ENCODE measurements around the gene FBN3.
A peak's percentile ranks its signal among the peaks of the same experiment; 100 is the strongest.

FBN3 gene

GRCh38 chr19:8148410-8149260, 757 bp downstream of the FBN3 start:
- FAIRE-seq (peak; percentile 72), DNase-seq (ENCODE audit: insufficient read length, low spot score) (no peak)

DNA sequence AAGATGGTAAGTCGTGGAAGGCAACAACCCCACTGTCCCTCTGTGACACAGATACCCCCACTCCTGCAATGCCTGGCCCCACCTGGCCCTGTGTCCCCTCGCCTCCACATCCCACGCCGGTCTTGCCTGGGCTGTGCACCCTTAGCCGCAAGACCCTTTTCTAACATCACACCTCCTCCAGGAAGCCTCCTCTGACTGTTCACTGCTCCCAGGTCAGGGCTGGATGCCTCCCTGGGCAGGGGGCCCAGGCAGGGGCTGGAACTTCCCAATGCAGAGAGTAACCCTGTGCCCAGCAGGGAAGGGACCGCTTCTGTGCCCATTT, 1.3 kb downstream of the FBN3 start:
- FAIRE-seq (no peak), DNase-seq (ENCODE audit: insufficient read length, low spot score) (no peak)

- no peak for DNase-seq (ENCODE audit: insufficient read length, low spot score)
- no peak for FAIRE-seq
These were observed 1.8 kb downstream of the FBN3 start for GRCh38 chr19:8147582-8147978.

DNA sequence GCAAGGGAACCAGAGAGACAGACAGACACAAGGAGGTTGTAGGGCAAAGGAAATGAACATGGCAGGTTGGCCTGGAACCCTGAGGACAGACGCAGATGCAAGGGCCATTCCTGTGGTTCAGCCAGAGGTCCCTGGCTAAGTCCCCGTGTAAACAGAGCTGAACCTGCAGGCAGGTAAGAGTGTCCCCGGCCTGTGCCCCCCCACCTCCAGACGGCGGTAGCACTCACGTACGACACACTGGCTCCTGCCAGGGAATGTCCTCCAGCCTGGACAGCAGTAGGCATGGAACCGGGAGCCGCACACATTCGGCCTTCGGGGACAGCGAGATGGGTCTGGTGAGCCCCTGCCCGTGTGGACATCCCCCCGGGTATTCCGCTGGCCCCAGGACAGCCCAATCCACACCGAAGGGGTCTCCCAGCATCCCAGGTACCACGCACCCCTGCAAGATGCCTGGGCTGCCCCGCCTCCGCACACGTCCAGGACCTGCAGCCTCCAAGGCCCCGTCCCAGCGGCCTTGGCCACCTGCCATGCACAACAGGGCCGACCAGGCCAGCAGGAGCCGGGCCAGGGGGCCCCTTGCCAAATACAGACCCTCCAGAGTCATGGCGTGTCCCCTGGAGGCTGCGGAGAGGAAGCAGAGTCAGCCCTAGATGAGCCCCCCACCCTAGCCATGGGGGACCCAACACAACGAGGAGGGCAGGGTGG, 2.4 kb downstream of the FBN3 start:
- DNase-seq (ENCODE audit: insufficient read length, low spot score) (no peak), FAIRE-seq (no peak)

- FAIRE-seq (no peak), DNase-seq (ENCODE audit: insufficient read length, low spot score) (no peak)
These were observed 5.0 kb downstream of the FBN3 start for GRCh38 chr19:8144273-8144995.

DNA sequence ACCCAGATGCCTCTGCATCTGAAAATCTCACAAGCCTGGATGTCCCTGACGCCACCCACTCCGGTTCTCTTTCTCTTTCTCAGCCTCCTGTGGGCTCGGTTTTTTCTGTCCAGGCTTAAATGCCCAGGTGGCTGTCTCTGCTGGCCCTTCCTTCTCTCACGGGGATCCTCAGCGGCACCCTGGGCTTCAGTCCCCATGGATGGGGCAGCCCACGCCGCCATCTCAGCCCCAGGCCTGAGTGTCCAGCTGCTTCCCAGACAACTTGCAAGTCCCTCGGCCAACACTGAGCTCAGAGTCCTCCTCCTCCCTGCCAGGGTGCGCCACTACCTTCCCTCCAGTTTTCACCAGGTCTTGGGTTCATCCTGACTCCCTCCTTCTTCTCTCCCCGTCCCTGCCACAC, 6.4 kb downstream of the FBN3 start:
- FAIRE-seq (no peak), DNase-seq (ENCODE audit: insufficient read length, low spot score) (no peak)

- no peak for FAIRE-seq
- DNase-seq (ENCODE audit: insufficient read length, low spot score), result no peak
These were observed 6.9 kb downstream of the FBN3 start for GRCh38 chr19:8142513-8142900.

DNA sequence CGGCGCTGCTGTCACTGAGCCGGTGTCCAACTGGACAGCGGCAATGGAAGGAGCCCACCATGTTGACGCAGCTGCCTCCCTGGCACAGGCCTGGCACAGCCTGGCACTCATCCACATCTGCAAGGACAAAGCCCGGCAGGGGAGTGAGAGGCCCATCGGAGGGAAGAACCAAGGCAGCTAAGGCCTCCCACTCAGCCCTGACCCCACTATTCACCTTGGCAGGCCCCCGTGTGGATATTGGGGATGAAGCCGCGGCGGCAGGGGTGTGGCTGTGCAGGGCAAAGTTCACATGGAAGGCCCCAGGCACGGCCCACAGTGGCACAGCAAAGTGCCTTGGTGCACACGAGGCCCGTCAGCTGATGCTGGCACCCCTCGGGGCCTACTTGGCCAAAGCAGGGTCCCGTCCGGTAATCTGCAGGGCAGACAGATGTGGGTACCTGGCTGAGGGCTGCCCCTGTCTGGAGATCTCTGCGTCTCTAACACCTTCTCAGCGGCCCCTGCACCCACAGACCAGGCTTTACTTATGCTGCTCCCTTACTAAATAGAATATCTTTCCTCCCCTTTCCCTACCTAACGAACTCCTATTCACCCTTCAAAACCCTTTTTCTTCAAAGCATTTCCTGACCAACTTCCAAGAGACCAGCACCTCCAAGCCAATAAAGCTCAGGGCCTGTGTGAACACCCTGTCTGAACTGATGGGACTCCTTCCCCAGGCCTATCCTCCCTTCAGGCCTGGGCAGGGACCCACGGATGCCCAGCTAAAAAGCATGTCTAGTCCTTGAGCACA, 7.5 kb downstream of the FBN3 start:
- FAIRE-seq, result no peak
- no peak for DNase-seq (ENCODE audit: insufficient read length, low spot score)

- FAIRE-seq, result no peak
These were observed 11.2 kb downstream of the FBN3 start for GRCh38 chr19:8138201-8138600.

GRCh38 chr19:8137425-8137824, 12.0 kb downstream of the FBN3 start:
- no peak for DNase-seq (ENCODE audit: insufficient read length, low spot score)
- FAIRE-seq, result no peak

More at GRCh38 chr19:8138201-8138600, 11.2 kb downstream of the FBN3 start:
- DNase-seq (ENCODE audit: insufficient read length, low spot score), result no peak

- FAIRE-seq, result no peak
These were observed 13.3 kb downstream of the FBN3 start for GRCh38 chr19:8135946-8136618.

DNA sequence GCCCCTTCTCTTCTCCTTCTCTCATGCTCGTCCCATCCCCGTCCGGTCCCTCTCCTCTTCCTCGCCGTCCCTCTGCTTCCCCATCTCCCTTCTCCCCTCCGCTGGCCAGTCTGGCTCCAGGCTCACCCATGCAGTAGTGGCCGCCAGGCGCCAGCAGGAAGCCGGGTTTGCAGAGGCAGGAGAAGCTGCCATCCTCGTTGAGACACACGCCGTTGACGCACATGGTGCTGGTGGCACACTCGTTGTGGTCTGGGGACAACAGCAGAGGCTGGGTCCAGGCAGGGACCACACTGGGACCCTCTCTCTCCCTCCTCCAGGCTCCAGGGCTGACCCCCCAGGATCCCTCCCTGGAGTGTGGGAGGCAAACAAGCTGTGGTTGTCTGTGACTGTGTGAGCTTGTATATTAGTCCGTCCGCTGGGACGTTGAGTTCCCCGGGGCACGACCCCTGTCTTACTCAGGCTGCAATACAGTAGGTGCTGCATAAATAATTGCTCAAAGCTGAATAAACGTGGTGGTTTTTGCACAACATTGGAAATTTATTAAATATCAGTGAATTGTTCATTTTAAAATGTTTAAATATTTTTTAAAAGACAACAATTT, 16.4 kb downstream of the FBN3 start:
- FAIRE-seq (no peak), DNase-seq (ENCODE audit: insufficient read length, low spot score) (no peak)

More at GRCh38 chr19:8135946-8136618, 13.3 kb downstream of the FBN3 start:
- DNase-seq (ENCODE audit: insufficient read length, low spot score), result no peak

DNA sequence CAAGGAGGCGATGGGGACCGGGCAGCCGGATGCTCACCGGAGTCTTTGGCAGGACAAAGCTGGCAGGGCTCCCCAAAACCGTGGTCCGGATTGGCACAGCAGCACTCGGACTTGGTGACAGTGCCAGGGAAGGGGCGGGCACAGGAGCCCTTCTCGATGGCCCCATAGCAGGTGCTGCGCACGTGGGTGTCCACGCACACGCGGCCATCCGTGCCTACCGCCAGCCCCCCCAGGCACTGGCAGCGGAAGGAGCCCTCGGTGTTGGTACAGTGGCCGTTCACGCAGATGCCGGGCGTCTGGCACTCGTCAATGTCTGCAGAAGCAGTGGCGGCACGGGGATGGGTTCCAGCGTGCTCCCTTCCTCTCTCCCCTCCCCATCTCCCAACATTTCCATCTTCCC, 17.9 kb downstream of the FBN3 start:
- no peak for DNase-seq (ENCODE audit: insufficient read length, low spot score)
- FAIRE-seq, result no peak

DNA sequence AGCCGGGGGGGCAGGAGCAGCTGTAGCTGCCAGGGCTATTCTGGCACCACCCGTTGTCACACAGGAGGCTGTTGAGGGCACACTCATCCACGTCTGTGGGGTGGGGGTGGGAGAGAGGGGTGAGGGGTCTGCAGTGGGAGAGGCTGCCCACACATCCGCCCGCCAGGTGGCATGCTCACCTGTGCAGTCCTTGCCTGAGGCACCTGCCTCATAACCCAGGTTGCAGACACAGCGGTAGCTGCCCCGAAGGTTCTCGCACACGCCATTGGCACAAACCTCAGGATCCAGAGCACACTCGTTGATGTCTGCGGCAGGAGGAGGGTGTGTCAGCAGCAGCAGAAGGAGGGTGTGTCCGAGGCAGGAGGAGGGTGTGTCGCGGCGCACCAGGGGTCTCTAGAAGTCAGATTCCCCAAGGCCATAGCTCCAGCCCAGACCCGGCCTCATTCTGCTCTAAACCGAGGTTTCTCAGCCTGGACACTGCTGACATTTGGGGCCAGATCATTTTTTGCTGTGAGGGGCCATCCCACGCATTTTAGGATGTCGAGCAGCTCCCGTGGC, 20.3 kb downstream of the FBN3 start:
- DNase-seq (ENCODE audit: insufficient read length, low spot score) (no peak), FAIRE-seq (no peak)

- FAIRE-seq (peak; percentile 89), DNase-seq (ENCODE audit: insufficient read length, low spot score) (no peak)
These were observed 20.8 kb downstream of the FBN3 start for GRCh38 chr19:8128551-8128950.

GRCh38 chr19:8127311-8127710, 22.1 kb downstream of the FBN3 start:
- FAIRE-seq (no peak), DNase-seq (ENCODE audit: insufficient read length, low spot score) (no peak)

GRCh38 chr19:8126511-8126910, 22.9 kb downstream of the FBN3 start:
- no peak for FAIRE-seq
- DNase-seq (ENCODE audit: insufficient read length, low spot score), result no peak

DNA sequence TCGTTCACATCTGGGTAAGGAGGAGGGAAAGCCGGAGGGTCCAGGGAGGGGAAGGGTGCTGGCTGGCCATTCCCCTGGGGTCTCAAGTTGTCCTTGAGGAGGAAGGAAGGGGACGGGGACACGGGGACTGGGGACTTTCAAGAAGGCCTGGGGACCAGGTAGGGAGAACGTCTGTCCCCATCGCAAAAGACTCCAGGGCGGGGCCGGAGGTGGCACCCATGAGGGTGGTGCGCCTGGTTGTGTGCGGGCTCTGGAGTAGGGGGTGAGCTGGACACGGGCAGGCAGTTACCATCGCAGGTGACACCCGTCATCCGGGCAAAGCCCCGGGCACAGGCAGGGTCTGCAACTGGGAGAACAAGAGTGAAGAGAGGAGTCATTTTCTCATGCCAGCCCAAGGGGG, 23.4 kb downstream of the FBN3 start:
- DNase-seq (ENCODE audit: insufficient read length, low spot score) (no peak), FAIRE-seq (no peak)

GRCh38 chr19:8123683-8124082, 25.7 kb downstream of the FBN3 start:
- no peak for DNase-seq (ENCODE audit: insufficient read length, low spot score)
- FAIRE-seq, result peak; percentile 36

Measured in HTR-8/SVneo (cell line).